SK-N-MC (cell line): ENCODE results near the gene LDLRAP1.

Experiments used
- DNase-seq: peaks from one replicate; pipeline ENCODE4 v3.0.0-alpha.2; 2011; ENCODE audit warnings: low read depth, low spot score
- H3K27ac ChIP-seq: fragments of 200-600 bp; sonication (generic); 2 replicates; pipeline ENCODE4 v1.5.1; 2016; ENCODE audit warnings: mixed run types
- H3K36me3 ChIP-seq: fragments of 200-600 bp; sonication (generic); 2 replicates; pipeline ENCODE4 v1.6.1; 2017; ENCODE audit warnings: antibody characterized with exemption, low read length, mixed read lengths; ENCODE audit not compliant: insufficient read depth
- H3K4me3 ChIP-seq: fragments of 200-600 bp; sonication (generic); 2 replicates; pipeline ENCODE4 v1.5.1; 2016
- H3K9ac ChIP-seq: fragments of 200-600 bp; sonication (generic); 2 replicates; pipeline ENCODE4 v1.8.0; 2017; ENCODE audit warnings: mixed run types, mixed read lengths; ENCODE audit not compliant: insufficient read length
- H3K9me3 ChIP-seq: fragments of 200-600 bp; sonication (generic); 2 replicates; pipeline ENCODE4 v1.6.1; 2017; ENCODE audit warnings: low read depth, mild to moderate bottlenecking, antibody characterized with exemption, low read length, moderate library complexity, mixed read lengths
- EZH2 ChIP-seq: fragments of 200-600 bp; sonication (generic); IDR thresholded peaks from one replicate; pipeline ENCODE4 v1.6.1; 2017; ENCODE audit warnings: antibody characterized with exemption
- FOXP2 ChIP-seq: optimal IDR thresholded peaks from 2 replicates; pipeline ENCODE3; 2011; ENCODE audit warnings: mild to moderate bottlenecking, moderate library complexity; ENCODE audit not compliant: insufficient read depth; ENCODE audit errors: extremely low read length, control extremely low read depth
- POLR2AphosphoS5 ChIP-seq: IDR thresholded peaks from 2 replicates; pipeline ENCODE4 v1.6.1; 2012; ENCODE audit warnings: mild to moderate bottlenecking, low read depth, low read length, borderline replicate concordance

The LDLRAP1 gene

GRCh38 chr1:25520446-25521061 lies 22.9 kb upstream of the LDLRAP1 start:
- no peaks in the 10 kb centered on the region for H3K36me3 ChIP-seq
- no peaks in the 10 kb centered on the region for H3K9me3 ChIP-seq
- H3K4me3 ChIP-seq: no peak overlapping the region
- DNase-seq: no peak
- TF ChIP-seq FOXP2 (no peak), POLR2AphosphoS5 (no peak), EZH2 (no peak)
- no peak overlapping the region for H3K9ac ChIP-seq
- H3K27ac ChIP-seq: no peak overlapping the region

GRCh38 chr1:25522031-25522655 lies 21.3 kb upstream of the LDLRAP1 start:
- no peaks in the 10 kb centered on the region for H3K36me3 ChIP-seq
- H3K9me3 ChIP-seq: no peaks in the 10 kb centered on the region
- H3K27ac ChIP-seq: no peak overlapping the region
- no peak overlapping the region for H3K4me3 ChIP-seq
- no peak for DNase-seq
- TF ChIP-seq FOXP2 (no peak), EZH2 (no peak), POLR2AphosphoS5 (no peak)
- H3K9ac ChIP-seq: no peak overlapping the region

GRCh38 chr1:25523542-25523941 lies 19.9 kb upstream of the LDLRAP1 start:
- Histone ChIP-seq H3K36me3 (no peaks in the 10 kb centered on the region), H3K27ac (no peak overlapping the region), H3K9me3 (no peaks in the 10 kb centered on the region), H3K9ac (no peak overlapping the region), H3K4me3 (no peak overlapping the region)
- TF ChIP-seq FOXP2 (no peak), EZH2 (no peak), POLR2AphosphoS5 (no peak)
- no peak for DNase-seq

- H3K9ac ChIP-seq: no peak overlapping the region
- DNase-seq: no peak
- no peaks in the 10 kb centered on the region for H3K36me3 ChIP-seq
- no peak overlapping the region for H3K4me3 ChIP-seq
- H3K27ac ChIP-seq: no peak overlapping the region
- TF ChIP-seq POLR2AphosphoS5 (no peak), EZH2 (no peak), FOXP2 (no peak)
- H3K9me3 ChIP-seq: no peaks in the 10 kb centered on the region
Measured at GRCh38 chr1:25524568-25525360, 18.6 kb upstream of the LDLRAP1 start.

GRCh38 chr1:25525361-25525688 lies 18.1 kb upstream of the LDLRAP1 start:
- no peaks in the 10 kb centered on the region for H3K9me3 ChIP-seq
- H3K27ac ChIP-seq: no peak overlapping the region
- H3K36me3 ChIP-seq: no peaks in the 10 kb centered on the region
- H3K4me3 ChIP-seq: no peak overlapping the region
- no peak for DNase-seq
- H3K9ac ChIP-seq: no peak overlapping the region
- no peak for TF ChIP-seq FOXP2
- no peak for TF ChIP-seq EZH2
- TF ChIP-seq POLR2AphosphoS5: no peak

GRCh38 chr1:25526753-25527152 lies 16.7 kb upstream of the LDLRAP1 start:
- Histone ChIP-seq H3K9me3 (no peaks in the 10 kb centered on the region), H3K9ac (no peak overlapping the region), H3K27ac (no peak overlapping the region), H3K36me3 (no peaks in the 10 kb centered on the region), H3K4me3 (no peak overlapping the region)
- no peak for TF ChIP-seq POLR2AphosphoS5
- TF ChIP-seq FOXP2: no peak
- TF ChIP-seq EZH2: no peak
- DNase-seq: no peak

- Histone ChIP-seq H3K4me3 (no peak overlapping the region), H3K9me3 (no peaks in the 10 kb centered on the region), H3K36me3 (no peaks in the 10 kb centered on the region), H3K27ac (no peak overlapping the region), H3K9ac (no peak overlapping the region)
- no peak for TF ChIP-seq EZH2
- no peak for TF ChIP-seq POLR2AphosphoS5
- TF ChIP-seq FOXP2: no peak
- no peak for DNase-seq
Measured at GRCh38 chr1:25527226-25527846, 16.1 kb upstream of the LDLRAP1 start.

- H3K4me3 ChIP-seq: no peak overlapping the region
- no peak overlapping the region for H3K27ac ChIP-seq
- DNase-seq: no peak
- no peak overlapping the region for H3K9ac ChIP-seq
- no peaks in the 10 kb centered on the region for H3K9me3 ChIP-seq
- H3K36me3 ChIP-seq: no peaks in the 10 kb centered on the region
- no peak for TF ChIP-seq FOXP2
- TF ChIP-seq POLR2AphosphoS5: no peak
- no peak for TF ChIP-seq EZH2
Measured at GRCh38 chr1:25527946-25528595, 15.3 kb upstream of the LDLRAP1 start.
